Measurements from ENCODE around the gene PTPN1. TPM values are rescaled to one million over a fixed set of nuclear protein-coding genes. Genes with fewer than 3 reads are reported as not detected.

PTPN1 gene
- total and polyA plus RNA-seq, 10 donors = 20.5 to 84.9 (median 68.6) TPM

GRCh38 chr20:50494428-50494827 is 15.8 kb upstream of the PTPN1 start:
- Histone ChIP-seq H3K36me3 (no peaks in the 10 kb centered on the region), H3K9me3 (no peaks in the 10 kb centered on the region), H3K27me3 (replicated peaks in 1 of 7) (no peaks in the 10 kb centered on the region), H3K27ac (no peak overlapping the region), H3K4me3 (no peak overlapping the region), H3K4me1 (peaks cover 0 to 16% (median under 1%) of the 10 kb centered on the region in 6 donors)
- intact Hi-C loops (cut with DNase I; ENCODE audit: low total_unique reads) = no loop called here
- 79 to 92% (median 84%) methylated on average over 6 of the region's 6 CpGs for WGBS, 5 donors
- no peak for DNase-seq
- TF ChIP-seq CTCF (IDR thresholded peaks at IDR 0.05 in 8 of 11, conservative IDR thresholded peaks at IDR 0.05 in 3 of 11) = no peak
- TF ChIP-seq POLR2AphosphoS5 (IDR thresholded peaks at IDR 0.05) = no peak
- TF ChIP-seq POLR2A (IDR thresholded peaks at IDR 0.05) = no peak

GRCh38 chr20:50496773-50497385 is 13.3 kb upstream of the PTPN1 start:
- WGBS, 5 donors = 61 to 79% (median 69%) methylated on average over 5 of the region's 5 CpGs
- H3K4me3 ChIP-seq = no peak overlapping the region
- H3K4me1 ChIP-seq = peaks cover 0 to 26% (median 8%) of the 10 kb centered on the region in 6 donors
- no peaks in the 10 kb centered on the region for H3K36me3 ChIP-seq
- no peaks in the 10 kb centered on the region for H3K27me3 ChIP-seq (replicated peaks in 1 of 7)
- TF ChIP-seq POLR2AphosphoS5 (IDR thresholded peaks at IDR 0.05) (no peak), CTCF (IDR thresholded peaks at IDR 0.05 in 8 of 11, conservative IDR thresholded peaks at IDR 0.05 in 3 of 11) (no peak), POLR2A (IDR thresholded peaks at IDR 0.05) (no peak)
- intact Hi-C loops (cut with DNase I; ENCODE audit: low total_unique reads) = no loop called here
- DNase-seq = no peak
- H3K9me3 ChIP-seq = no peaks in the 10 kb centered on the region
- H3K27ac ChIP-seq = peak overlapping the region in 1 of 8 donors; percentile 55

GRCh38 chr20:50498071-50498776 is 12.0 kb upstream of the PTPN1 start:
- Histone ChIP-seq H3K36me3 (no peaks in the 10 kb centered on the region), H3K4me1 (peaks cover 0 to 39% (median 14%) of the 10 kb centered on the region in 6 donors), H3K27ac (peak overlapping the region in 4 of 8 donors; percentile 34 to 60 (median 55)), H3K9me3 (no peaks in the 10 kb centered on the region), H3K27me3 (replicated peaks in 1 of 7) (no peaks in the 10 kb centered on the region), H3K4me3 (no peak overlapping the region)
- no peak for TF ChIP-seq POLR2AphosphoS5 (IDR thresholded peaks at IDR 0.05)
- no peak for TF ChIP-seq CTCF (IDR thresholded peaks at IDR 0.05 in 8 of 11, conservative IDR thresholded peaks at IDR 0.05 in 3 of 11)
- TF ChIP-seq POLR2A (IDR thresholded peaks at IDR 0.05) = no peak
- 64 to 84% (median 69%) methylated on average over 5 of the region's 5 CpGs for WGBS, 5 donors
- DNase-seq = no peak
- intact Hi-C loops (cut with DNase I; ENCODE audit: low total_unique reads) = no loop called here

- H3K4me3 ChIP-seq = no peak overlapping the region
- peaks cover 0 to 56% (median 22%) of the 10 kb centered on the region in 6 donors for H3K4me1 ChIP-seq
- no peaks in the 10 kb centered on the region for H3K27me3 ChIP-seq (replicated peaks in 1 of 7)
- DNase-seq = no peak
- peak overlapping the region in 3 of 8 donors; percentile 7 to 57 (median 55) for H3K27ac ChIP-seq
- no peaks in the 10 kb centered on the region for H3K36me3 ChIP-seq
- WGBS, 5 donors = 89 to 97% (median 92%) methylated on average over 3 of the region's 3 CpGs
- no peaks in the 10 kb centered on the region for H3K9me3 ChIP-seq
- TF ChIP-seq POLR2AphosphoS5 (IDR thresholded peaks at IDR 0.05) = no peak
- TF ChIP-seq CTCF (IDR thresholded peaks at IDR 0.05 in 8 of 11, conservative IDR thresholded peaks at IDR 0.05 in 3 of 11) = no peak
- TF ChIP-seq POLR2A (IDR thresholded peaks at IDR 0.05) = no peak
- intact Hi-C loops (cut with DNase I; ENCODE audit: low total_unique reads) = no loop called here
These were observed 10.2 kb upstream of the PTPN1 start for GRCh38 chr20:50499938-50500337.
